Thyroid gland (tissue), 4 donors: ENCODE measurements around the gene MESP1.

ENCODE experiments used
- POLR2A ChIP-seq, 2 donors: fragments of 450-650 bp; IDR thresholded peaks; one replicate each; pipeline ENCODE4 v1.6.1; 2017; ENCODE audit warnings: antibody characterized with exemption in 2 of 2, mild to moderate bottlenecking in 2 of 2, moderate library complexity in 1 of 2
- TF ChIP-seq, protein P1 (sequence below), 6 experiments: fragments of 200-600 bp in 3 of 6; fragments of 450-650 bp in 3 of 6; sonication (generic) in 3 of 6; IDR thresholded peaks; one replicate each; pipeline ENCODE4 v1.5.1; 2016 to 2019; ENCODE audit warnings: antibody characterized with exemption in 6 of 6, mild to moderate bottlenecking in 2 of 6, inconsistent platforms in 1 of 6, moderate library complexity in 1 of 6

DNA sequence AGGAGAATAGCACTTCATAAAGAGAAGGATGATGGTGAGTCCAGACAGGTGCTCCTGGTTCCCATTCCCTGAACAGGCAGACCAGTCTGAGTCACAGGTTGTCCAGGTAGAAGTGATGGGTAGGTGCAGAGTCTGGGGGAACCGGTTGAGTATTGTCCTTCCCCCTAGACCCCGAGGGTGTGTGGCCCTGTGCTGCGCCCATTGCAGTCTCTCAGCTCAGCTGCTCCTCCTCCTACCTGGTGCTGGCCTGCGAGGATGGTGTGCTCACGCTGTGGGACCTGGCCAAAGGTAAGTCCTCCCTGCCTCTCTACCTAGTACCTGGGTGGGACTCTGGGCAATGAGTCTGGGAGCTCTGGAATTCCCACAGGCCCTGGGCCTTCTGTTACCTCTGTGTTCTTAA lies 19.8 kb downstream of the MESP1 start:
- no peak for TF ChIP-seq POLR2A (IDR thresholded peaks at IDR 0.05)
- TF ChIP-seq, protein P1, sequence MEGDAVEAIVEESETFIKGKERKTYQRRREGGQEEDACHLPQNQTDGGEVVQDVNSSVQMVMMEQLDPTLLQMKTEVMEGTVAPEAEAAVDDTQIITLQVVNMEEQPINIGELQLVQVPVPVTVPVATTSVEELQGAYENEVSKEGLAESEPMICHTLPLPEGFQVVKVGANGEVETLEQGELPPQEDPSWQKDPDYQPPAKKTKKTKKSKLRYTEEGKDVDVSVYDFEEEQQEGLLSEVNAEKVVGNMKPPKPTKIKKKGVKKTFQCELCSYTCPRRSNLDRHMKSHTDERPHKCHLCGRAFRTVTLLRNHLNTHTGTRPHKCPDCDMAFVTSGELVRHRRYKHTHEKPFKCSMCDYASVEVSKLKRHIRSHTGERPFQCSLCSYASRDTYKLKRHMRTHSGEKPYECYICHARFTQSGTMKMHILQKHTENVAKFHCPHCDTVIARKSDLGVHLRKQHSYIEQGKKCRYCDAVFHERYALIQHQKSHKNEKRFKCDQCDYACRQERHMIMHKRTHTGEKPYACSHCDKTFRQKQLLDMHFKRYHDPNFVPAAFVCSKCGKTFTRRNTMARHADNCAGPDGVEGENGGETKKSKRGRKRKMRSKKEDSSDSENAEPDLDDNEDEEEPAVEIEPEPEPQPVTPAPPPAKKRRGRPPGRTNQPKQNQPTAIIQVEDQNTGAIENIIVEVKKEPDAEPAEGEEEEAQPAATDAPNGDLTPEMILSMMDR (IDR thresholded peaks at IDR 0.05) = no peak
